Subcutaneous abdominal adipose tissue (tissue), 5 donors: ENCODE measurements around the gene MYPOP.
A peak's percentile ranks its signal among the peaks of the same experiment; 100 is the strongest.

ENCODE experiments used
- H3K27ac ChIP-seq: one replicate; pipeline ENCODE4 v1.7.0; 2013; ENCODE audit warnings: low read depth, mild to moderate bottlenecking, inconsistent platforms, low read length, moderate library complexity
- H3K27me3 ChIP-seq, 5 donors: one replicate each; pipeline ENCODE4 v1.7.0; 2013; ENCODE audit warnings: low read length in 5 of 5, inconsistent platforms in 1 of 5; ENCODE audit not compliant: control insufficient read depth in 5 of 5, insufficient read depth in 4 of 5
- H3K36me3 ChIP-seq, 5 donors: one replicate each; pipeline ENCODE4 v1.7.0; 2013; ENCODE audit warnings: low read length in 5 of 5; ENCODE audit not compliant: control insufficient read depth in 5 of 5, insufficient read depth in 5 of 5
- H3K4me1 ChIP-seq, 5 donors: one replicate each; pipeline ENCODE4 v1.7.0; 2013; ENCODE audit warnings: low read length in 5 of 5, mild to moderate bottlenecking in 3 of 5, moderate library complexity in 1 of 5; ENCODE audit not compliant: control insufficient read depth in 5 of 5, insufficient read depth in 5 of 5
- H3K4me3 ChIP-seq, 5 donors: one replicate each; pipeline ENCODE4 v1.7.0; 2013; ENCODE audit warnings: low read length in 5 of 5, low read depth in 1 of 5
- H3K9ac ChIP-seq, 5 donors: one replicate each; pipeline ENCODE4 v1.7.0; 2013; ENCODE audit warnings: low read length in 5 of 5, mild to moderate bottlenecking in 4 of 5, moderate library complexity in 3 of 5
- H3K9me3 ChIP-seq, 5 donors: one replicate each; pipeline ENCODE4 v1.7.0; 2013; ENCODE audit warnings: low read length in 5 of 5; ENCODE audit not compliant: control insufficient read depth in 5 of 5
- donor health status: healthy.
- donor health status: healthy.
- donor health status: healthy.
- donor health status: healthy.
- donor health status: healthy.

The MYPOP gene

GRCh38 chr19:45901912-45902650 is at the start of gene MYPOP:
Gene MYPOP, minus strand, starts transcription at chr19:45902613. Its CDS starts 840 bp downstream, at chr19:45901773.
- H3K27me3 ChIP-seq: no peaks in the 10 kb centered on the region
- peaks cover 0 to 17% (median 14%) of the 10 kb centered on the region in 5 donors for H3K36me3 ChIP-seq
- H3K4me1 ChIP-seq: peaks cover 3 to 28% (median 25%) of the 10 kb centered on the region in 5 donors
- H3K27ac ChIP-seq: peak within 1 kb of the TSS; percentile 50
- peak within 1 kb of the TSS; percentile 86 to 95 (median 88) for H3K4me3 ChIP-seq
- H3K9ac ChIP-seq: peak within 1 kb of the TSS in 4 of 5 donors; percentile 71 to 94 (median 86)
- H3K9me3 ChIP-seq: no peaks in the 10 kb centered on the region

GRCh38 chr19:45947926-45948325 is 45.5 kb upstream of the MYPOP start:
- Histone ChIP-seq H3K4me1 (peaks cover 0 to 6% (median 5%) of the 10 kb centered on the region in 5 donors), H3K9ac (no peak overlapping the region), H3K36me3 (peaks cover 0 to 15% (median 0%) of the 10 kb centered on the region in 5 donors), H3K9me3 (no peaks in the 10 kb centered on the region), H3K27ac (no peak overlapping the region), H3K4me3 (no peak overlapping the region), H3K27me3 (peaks cover 0 to 3% (median 0%) of the 10 kb centered on the region in 5 donors)

DNA sequence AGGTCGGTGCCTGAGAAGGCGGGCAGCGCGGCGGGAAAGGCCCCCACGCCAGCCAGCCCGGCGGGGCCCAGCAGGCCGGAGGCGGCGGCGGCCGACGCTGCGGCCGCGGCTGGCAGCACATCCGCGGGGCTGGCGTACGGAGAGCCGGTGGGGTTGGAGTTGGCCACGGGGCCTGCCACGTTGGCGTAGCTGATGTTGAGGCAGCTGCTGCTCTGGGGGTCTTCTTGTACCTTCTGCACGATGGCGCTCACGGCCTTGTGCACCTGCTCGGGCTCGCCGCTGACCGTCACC is 38.0 kb upstream of the MYPOP start:
- H3K9me3 ChIP-seq: no peaks in the 10 kb centered on the region
- H3K27ac ChIP-seq: no peak overlapping the region
- H3K9ac ChIP-seq: no peak overlapping the region
- peaks cover 0 to 3% (median 0%) of the 10 kb centered on the region in 5 donors for H3K4me1 ChIP-seq
- peaks cover 0 to 17% (median 12%) of the 10 kb centered on the region in 5 donors for H3K36me3 ChIP-seq
- no peak overlapping the region for H3K4me3 ChIP-seq
- peaks cover 3 to 23% (median 19%) of the 10 kb centered on the region in 5 donors for H3K27me3 ChIP-seq

DNA sequence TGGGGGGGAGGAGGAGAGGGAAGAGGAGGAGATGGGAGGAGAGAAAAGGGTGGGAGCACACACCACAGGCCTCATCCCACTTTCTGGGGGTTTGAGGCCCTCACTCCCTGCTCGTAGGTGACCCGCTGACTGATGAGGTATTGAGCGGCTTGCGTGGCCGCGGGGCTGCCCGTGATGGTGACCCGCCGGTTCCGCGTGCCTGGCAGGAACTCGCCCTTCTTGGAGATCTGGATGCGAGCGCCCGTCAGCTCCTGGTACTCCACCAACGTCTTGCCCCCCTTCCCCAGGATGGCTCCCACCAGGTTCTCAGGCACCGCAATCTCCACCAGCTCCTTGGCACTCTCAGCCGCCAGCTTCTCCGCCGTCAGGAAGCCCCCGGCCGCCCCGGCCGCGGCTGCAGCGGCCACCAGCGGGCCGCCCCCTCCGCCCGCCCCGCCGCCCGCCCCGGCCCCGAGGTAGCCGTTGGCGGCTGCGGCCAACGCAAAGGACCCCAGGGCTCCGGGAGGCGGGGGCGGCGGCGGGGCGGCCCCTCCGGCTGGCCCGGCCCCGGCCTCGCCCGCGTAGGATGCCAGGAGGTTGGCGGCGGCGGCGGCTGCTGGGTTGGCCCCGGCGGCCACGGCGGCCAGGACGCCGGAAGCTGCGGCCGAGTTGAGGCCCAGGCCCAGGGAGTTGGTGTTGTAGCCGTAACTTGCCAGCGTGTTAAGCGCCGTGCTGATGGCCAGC is 37.5 kb upstream of the MYPOP start:
- Histone ChIP-seq H3K4me1 (peaks cover 0 to 3% (median 0%) of the 10 kb centered on the region in 5 donors), H3K4me3 (no peak overlapping the region), H3K27ac (no peak overlapping the region), H3K9me3 (no peaks in the 10 kb centered on the region), H3K27me3 (peaks cover 3 to 28% (median 21%) of the 10 kb centered on the region in 5 donors), H3K9ac (no peak overlapping the region), H3K36me3 (peaks cover 0 to 18% (median 12%) of the 10 kb centered on the region in 5 donors)

- Histone ChIP-seq H3K27me3 (peaks cover 3 to 35% (median 29%) of the 10 kb centered on the region in 5 donors), H3K4me3 (no peak overlapping the region), H3K4me1 (peaks cover 0 to 3% (median 0%) of the 10 kb centered on the region in 5 donors), H3K9ac (no peak overlapping the region), H3K9me3 (no peaks in the 10 kb centered on the region), H3K27ac (no peak overlapping the region), H3K36me3 (peaks cover 0 to 18% (median 12%) of the 10 kb centered on the region in 5 donors)
Measured at GRCh38 chr19:45938733-45939319, 36.4 kb upstream of the MYPOP start.

- H3K27me3 ChIP-seq: peaks cover 3 to 37% (median 25%) of the 10 kb centered on the region in 5 donors
- no peak overlapping the region for H3K9ac ChIP-seq
- no peak overlapping the region for H3K4me3 ChIP-seq
- H3K9me3 ChIP-seq: no peaks in the 10 kb centered on the region
- H3K36me3 ChIP-seq: peaks cover 0 to 14% (median 3%) of the 10 kb centered on the region in 5 donors
- no peak overlapping the region for H3K27ac ChIP-seq
- peaks cover 0 to 3% (median 0%) of the 10 kb centered on the region in 5 donors for H3K4me1 ChIP-seq
Measured at GRCh38 chr19:45935267-45935666, 32.9 kb upstream of the MYPOP start.

DNA sequence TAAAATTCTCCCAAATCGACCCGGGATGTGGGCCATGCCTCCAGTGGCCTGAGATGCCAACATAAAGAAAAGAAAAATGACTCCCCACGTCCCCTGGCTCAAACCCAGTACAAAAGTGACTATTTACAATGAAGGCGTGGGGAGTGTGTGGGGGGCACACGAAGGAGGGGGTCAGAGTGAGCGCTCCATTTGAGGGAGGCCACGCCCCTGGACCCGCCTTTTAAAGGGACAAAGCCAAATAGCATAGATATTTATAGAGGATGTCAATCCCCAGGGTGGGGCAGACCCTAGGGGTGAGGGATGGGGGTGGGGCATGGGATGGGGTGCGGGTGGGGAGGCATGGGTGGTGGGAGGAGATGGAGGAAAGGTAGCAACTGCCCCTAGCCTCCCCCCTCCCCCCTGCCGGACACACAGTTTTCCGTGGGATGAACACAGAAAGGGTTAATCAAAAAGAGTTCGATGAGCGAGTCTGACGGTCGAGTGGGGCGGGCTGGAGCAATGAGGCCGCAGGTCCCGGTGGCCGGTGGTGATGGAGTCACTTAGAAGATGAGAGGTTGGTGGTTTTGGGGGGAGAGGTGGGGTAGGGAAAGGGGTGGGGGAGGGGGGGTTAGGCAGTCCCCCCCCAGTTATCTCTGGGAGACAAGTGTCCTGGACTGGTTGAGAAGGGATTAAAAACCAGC is 32.3 kb upstream of the MYPOP start:
- Histone ChIP-seq H3K4me3 (no peak overlapping the region), H3K4me1 (peaks cover 0 to 3% (median 0%) of the 10 kb centered on the region in 5 donors), H3K9ac (no peak overlapping the region), H3K27me3 (peaks cover 3 to 35% (median 25%) of the 10 kb centered on the region in 5 donors), H3K27ac (no peak overlapping the region), H3K36me3 (peaks cover 0 to 12% (median under 1%) of the 10 kb centered on the region in 5 donors), H3K9me3 (no peaks in the 10 kb centered on the region)

GRCh38 chr19:45933759-45934158 is 31.3 kb upstream of the MYPOP start:
- H3K4me3 ChIP-seq: no peak overlapping the region
- H3K27ac ChIP-seq: no peak overlapping the region
- no peak overlapping the region for H3K9ac ChIP-seq
- no peaks in the 10 kb centered on the region for H3K4me1 ChIP-seq
- H3K27me3 ChIP-seq: peaks cover 3 to 29% (median 25%) of the 10 kb centered on the region in 5 donors
- peaks cover 0 to 4% (median 0%) of the 10 kb centered on the region in 5 donors for H3K36me3 ChIP-seq
- no peaks in the 10 kb centered on the region for H3K9me3 ChIP-seq

- no peaks in the 10 kb centered on the region for H3K9me3 ChIP-seq
- H3K27ac ChIP-seq: no peak overlapping the region
- peaks cover 0 to 8% (median 6%) of the 10 kb centered on the region in 5 donors for H3K4me1 ChIP-seq
- H3K27me3 ChIP-seq: peaks cover 3 to 25% (median 14%) of the 10 kb centered on the region in 5 donors
- H3K36me3 ChIP-seq: peaks cover 0 to 4% (median 0%) of the 10 kb centered on the region in 5 donors
- H3K4me3 ChIP-seq: no peak overlapping the region
- no peak overlapping the region for H3K9ac ChIP-seq
Measured at GRCh38 chr19:45931055-45931454, 28.6 kb upstream of the MYPOP start.
